Ishikawa (cell line): ENCODE data around the gene MUC22.

Experiments used
- CEBPB ChIP-seq: IDR thresholded peaks from 2 replicates; pipeline ENCODE4 v1.6.1; 2012
- CREB1 ChIP-seq: IDR thresholded peaks from 2 replicates; pipeline ENCODE4 v1.6.1; 2012; ENCODE audit warnings: low read depth
- EGR1 ChIP-seq: IDR thresholded peaks from 2 replicates; pipeline ENCODE4 v1.6.1; 2012
- EP300 ChIP-seq: IDR thresholded peaks from 2 replicates; pipeline ENCODE4 v1.6.1; 2012; ENCODE audit warnings: borderline replicate concordance
- FOXM1 ChIP-seq: IDR thresholded peaks from 2 replicates; pipeline ENCODE4 v1.6.1; 2012; ENCODE audit warnings: low read depth, borderline replicate concordance
- NFIC ChIP-seq: IDR thresholded peaks from 2 replicates; pipeline ENCODE4 v1.6.1; 2012
- RAD21 ChIP-seq: IDR thresholded peaks from 2 replicates; pipeline ENCODE4 v1.6.1; 2012; ENCODE audit warnings: low read depth
- TAF1 ChIP-seq: IDR thresholded peaks from 2 replicates; pipeline ENCODE4 v1.6.1; 2012; ENCODE audit warnings: low read depth, mild to moderate bottlenecking
- TCF12 ChIP-seq: IDR thresholded peaks from 2 replicates; pipeline ENCODE4 v1.6.1; 2012; ENCODE audit warnings: low read depth
- TEAD4 ChIP-seq: IDR thresholded peaks from 2 replicates; pipeline ENCODE4 v1.6.1; 2012
- YY1 ChIP-seq: IDR thresholded peaks from 2 replicates; pipeline ENCODE4 v1.6.1; 2012; ENCODE audit warnings: low read depth
- ZBTB7A ChIP-seq: IDR thresholded peaks from 2 replicates; pipeline ENCODE4 v1.6.1; 2012; ENCODE audit warnings: low read depth
- TF ChIP-seq, protein P1 (sequence below): IDR thresholded peaks from 2 replicates; pipeline ENCODE4 v1.6.1; 2012
- TF ChIP-seq, protein P2 (sequence below): IDR thresholded peaks from 2 replicates; pipeline ENCODE4 v1.6.1; 2012; ENCODE audit warnings: low read depth, mild to moderate bottlenecking
- TF ChIP-seq, protein P3 (sequence below): IDR thresholded peaks from 2 replicates; pipeline ENCODE4 v1.6.1; 2012

MUC22 gene

DNA sequence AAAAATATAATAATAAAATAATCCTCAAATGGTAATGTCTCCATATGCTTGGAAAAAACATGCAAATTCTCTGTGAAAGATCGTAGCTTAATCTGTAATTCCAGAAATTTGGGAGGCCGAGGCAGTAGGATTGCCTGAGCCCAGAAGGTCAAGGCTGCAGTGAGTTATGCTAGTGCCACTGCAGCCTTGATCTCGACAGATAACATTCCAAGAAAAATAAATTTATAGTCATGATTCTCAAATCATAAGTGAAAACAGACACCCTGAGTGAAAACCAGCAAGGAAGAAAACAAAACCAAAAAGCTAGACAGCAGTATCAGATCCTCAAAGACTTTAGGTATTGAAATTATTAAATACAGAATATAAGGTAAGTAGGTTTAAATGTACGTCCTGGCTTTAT lies 30.6 kb upstream of the MUC22 start:
- TF ChIP-seq CEBPB (no peak), TCF12 (no peak), EGR1 (no peak), YY1 (no peak), RAD21 (no peak), FOXM1 (no peak), CREB1 (no peak), TAF1 (no peak)
- TF ChIP-seq, protein P1, sequence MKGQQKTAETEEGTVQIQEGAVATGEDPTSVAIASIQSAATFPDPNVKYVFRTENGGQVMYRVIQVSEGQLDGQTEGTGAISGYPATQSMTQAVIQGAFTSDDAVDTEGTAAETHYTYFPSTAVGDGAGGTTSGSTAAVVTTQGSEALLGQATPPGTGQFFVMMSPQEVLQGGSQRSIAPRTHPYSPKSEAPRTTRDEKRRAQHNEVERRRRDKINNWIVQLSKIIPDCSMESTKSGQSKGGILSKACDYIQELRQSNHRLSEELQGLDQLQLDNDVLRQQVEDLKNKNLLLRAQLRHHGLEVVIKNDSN: no peak
- TF ChIP-seq, protein P2, sequence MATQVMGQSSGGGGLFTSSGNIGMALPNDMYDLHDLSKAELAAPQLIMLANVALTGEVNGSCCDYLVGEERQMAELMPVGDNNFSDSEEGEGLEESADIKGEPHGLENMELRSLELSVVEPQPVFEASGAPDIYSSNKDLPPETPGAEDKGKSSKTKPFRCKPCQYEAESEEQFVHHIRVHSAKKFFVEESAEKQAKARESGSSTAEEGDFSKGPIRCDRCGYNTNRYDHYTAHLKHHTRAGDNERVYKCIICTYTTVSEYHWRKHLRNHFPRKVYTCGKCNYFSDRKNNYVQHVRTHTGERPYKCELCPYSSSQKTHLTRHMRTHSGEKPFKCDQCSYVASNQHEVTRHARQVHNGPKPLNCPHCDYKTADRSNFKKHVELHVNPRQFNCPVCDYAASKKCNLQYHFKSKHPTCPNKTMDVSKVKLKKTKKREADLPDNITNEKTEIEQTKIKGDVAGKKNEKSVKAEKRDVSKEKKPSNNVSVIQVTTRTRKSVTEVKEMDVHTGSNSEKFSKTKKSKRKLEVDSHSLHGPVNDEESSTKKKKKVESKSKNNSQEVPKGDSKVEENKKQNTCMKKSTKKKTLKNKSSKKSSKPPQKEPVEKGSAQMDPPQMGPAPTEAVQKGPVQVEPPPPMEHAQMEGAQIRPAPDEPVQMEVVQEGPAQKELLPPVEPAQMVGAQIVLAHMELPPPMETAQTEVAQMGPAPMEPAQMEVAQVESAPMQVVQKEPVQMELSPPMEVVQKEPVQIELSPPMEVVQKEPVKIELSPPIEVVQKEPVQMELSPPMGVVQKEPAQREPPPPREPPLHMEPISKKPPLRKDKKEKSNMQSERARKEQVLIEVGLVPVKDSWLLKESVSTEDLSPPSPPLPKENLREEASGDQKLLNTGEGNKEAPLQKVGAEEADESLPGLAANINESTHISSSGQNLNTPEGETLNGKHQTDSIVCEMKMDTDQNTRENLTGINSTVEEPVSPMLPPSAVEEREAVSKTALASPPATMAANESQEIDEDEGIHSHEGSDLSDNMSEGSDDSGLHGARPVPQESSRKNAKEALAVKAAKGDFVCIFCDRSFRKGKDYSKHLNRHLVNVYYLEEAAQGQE: no peak

DNA sequence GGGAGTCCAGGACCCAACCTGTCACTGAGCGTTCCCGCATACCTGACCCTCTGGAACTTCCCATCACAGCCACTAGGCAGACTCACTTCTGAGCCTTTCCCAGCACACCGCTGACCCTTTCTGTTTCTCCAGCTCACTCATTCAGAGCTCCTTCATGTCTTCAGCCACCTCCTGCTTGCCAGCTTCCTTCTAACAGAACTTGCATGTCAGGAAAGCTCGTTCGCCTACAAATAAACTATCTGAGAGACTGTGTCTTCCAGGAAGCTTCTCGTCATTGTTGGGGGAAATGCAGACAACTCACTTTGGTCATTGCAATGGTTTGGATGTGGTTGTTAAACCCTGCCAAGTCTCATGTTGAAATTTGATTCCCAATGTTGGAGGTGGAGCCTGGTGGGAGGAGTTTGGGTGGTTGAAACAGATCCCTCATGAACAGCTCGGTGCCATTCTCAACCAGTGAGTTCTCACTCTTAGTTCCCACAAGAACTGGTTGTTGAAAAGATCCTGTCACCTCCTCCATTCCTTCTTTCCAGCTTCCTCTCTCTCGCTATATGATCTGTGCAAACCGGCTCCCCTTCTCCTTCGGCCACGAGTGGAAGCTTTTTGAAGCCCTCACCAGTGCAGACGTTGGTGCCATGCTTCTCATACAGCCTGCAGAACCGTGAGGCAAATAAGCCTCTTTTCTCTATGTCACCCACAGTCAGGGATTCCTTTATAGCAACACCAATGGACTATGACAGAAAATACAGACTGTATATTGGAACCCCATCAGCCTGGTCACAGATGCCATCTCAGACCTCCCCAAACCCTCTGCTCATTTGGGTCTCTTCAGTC lies 28.1 kb upstream of the MUC22 start:
- no peak for TF ChIP-seq CEBPB
- TF ChIP-seq NFIC: no peak
- 0 out of 2 replicates have a peak, but pooled peaks have one; percentile 11 for TF ChIP-seq RAD21

DNA sequence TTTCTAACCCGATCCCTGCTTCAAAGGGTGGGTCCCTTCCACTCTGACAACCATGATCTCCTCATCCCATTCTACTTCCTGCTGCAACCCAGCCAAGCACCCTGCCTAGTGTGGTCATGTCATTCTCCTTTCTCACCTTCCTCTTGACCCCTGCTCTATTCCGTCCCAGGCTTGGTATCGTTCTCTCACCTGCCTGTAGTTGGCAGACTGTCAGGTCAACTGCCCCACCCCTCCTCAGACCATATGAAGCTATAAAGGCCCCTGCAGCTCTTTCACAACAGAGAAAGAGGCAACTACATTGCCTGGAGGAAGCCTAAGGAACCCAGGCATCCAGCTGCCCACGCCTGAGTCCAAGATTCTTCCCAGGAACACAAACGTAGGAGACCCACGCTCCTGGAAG lies 26.8 kb upstream of the MUC22 start, which contains the start of gene MUC21:
TSS of gene MUC21 (plus strand) at position 280 of the 400 bp plus-strand sequence. CDS start 241 bp downstream, outside the sequence.
- TF ChIP-seq FOXM1: no peak
- no peak for TF ChIP-seq ZBTB7A
- no peak for TF ChIP-seq NFIC
- no peak for TF ChIP-seq TAF1
- TF ChIP-seq, protein P1: no peak
- TF ChIP-seq CEBPB: no peak
- no peak for TF ChIP-seq TEAD4
- TF ChIP-seq YY1: no peak
- TF ChIP-seq, protein P2: no peak
- TF ChIP-seq RAD21: no peak
- TF ChIP-seq, protein P3, sequence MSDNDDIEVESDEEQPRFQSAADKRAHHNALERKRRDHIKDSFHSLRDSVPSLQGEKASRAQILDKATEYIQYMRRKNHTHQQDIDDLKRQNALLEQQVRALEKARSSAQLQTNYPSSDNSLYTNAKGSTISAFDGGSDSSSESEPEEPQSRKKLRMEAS: no peak

DNA sequence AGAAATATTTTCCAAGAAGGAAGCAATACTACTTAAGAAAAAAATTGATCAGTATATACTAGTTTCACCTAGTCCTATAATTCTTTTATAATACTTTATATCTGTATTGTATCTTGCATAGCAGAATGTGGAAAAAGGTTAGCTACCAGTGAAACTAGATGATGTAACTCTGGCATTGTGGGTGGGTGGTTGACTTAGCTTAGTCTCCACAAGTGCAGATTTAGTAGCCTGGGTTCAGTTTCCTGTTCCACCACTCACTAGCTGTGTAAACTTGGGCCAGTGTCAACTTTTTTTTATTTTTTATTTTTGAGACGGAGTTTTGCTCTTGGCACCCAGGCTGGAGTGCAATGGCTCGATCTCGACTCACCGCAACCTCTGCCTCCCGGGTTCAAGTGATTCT lies 24.8 kb upstream of the MUC22 start:
- TF ChIP-seq TEAD4 (no peak), TAF1 (no peak), RAD21 (no peak), TCF12 (no peak), CEBPB (no peak), ZBTB7A (no peak), EGR1 (no peak), FOXM1 (no peak), YY1 (no peak), EP300 (no peak), NFIC (no peak)
- TF ChIP-seq, protein P1: no peak
- TF ChIP-seq, protein P2: no peak
